GM23338 (cell line): Measurements from ENCODE around the gene MRGPRG. TPM values are rescaled to one million over a fixed set of nuclear protein-coding genes. Genes with fewer than 3 reads are reported as not detected.

Experiments used
- ATAC-seq: fragments of 200-7000 bp; cut with Tn5 transposase; 3 replicates; pipeline ENCODE4 v1.9.1; 2020
- DNase-seq: peaks from one replicate; pipeline ENCODE4 v3.0.0-alpha.2; 2015; ENCODE audit warnings: low spot score
- H2AFZ ChIP-seq: fragments of 200-600 bp; sonication (generic); 2 replicates; pipeline ENCODE4 v1.8.0; 2016; ENCODE audit warnings: antibody characterized with exemption, mild to moderate bottlenecking, moderate library complexity
- H3F3A ChIP-seq: fragments of 200-600 bp; sonication (generic); replicated peaks from 2 replicates; pipeline ENCODE4 v1.8.0; 2017; ENCODE audit warnings: antibody characterized with exemption, mixed run types, low read depth
- H3K27ac ChIP-seq: fragments of 200-600 bp; sonication (generic); 2 replicates; pipeline ENCODE4 v1.6.1; 2016; ENCODE audit warnings: low read depth
- H3K27me3 ChIP-seq: fragments of 200-600 bp; sonication (generic); 2 replicates; pipeline ENCODE4 v1.8.0; 2016; ENCODE audit warnings: mild to moderate bottlenecking, mixed run types, moderate library complexity; ENCODE audit not compliant: insufficient read depth
- H3K36me3 ChIP-seq: fragments of 200-600 bp; sonication (generic); 2 replicates; pipeline ENCODE4 v1.8.0; 2016; ENCODE audit warnings: mild to moderate bottlenecking; ENCODE audit not compliant: insufficient read depth
- H3K4me1 ChIP-seq: fragments of 200-600 bp; sonication (generic); 2 replicates; pipeline ENCODE4 v1.8.0; 2016; ENCODE audit warnings: mild to moderate bottlenecking, moderate library complexity; ENCODE audit not compliant: insufficient read depth
- H3K4me2 ChIP-seq: fragments of 200-600 bp; sonication (generic); 2 replicates; pipeline ENCODE4 v1.7.1; 2017; ENCODE audit warnings: mixed run types
- H3K4me3 ChIP-seq: fragments of 200-600 bp; sonication (generic); 2 replicates; pipeline ENCODE4 v1.6.1; 2016; ENCODE audit warnings: mixed run types
- H3K79me2 ChIP-seq: fragments of 200-600 bp; sonication (generic); replicated peaks from 2 replicates; pipeline ENCODE4 v1.8.0; 2017; ENCODE audit warnings: mild to moderate bottlenecking; ENCODE audit not compliant: insufficient read depth
- H3K9me2 ChIP-seq: fragments of 200-600 bp; sonication (generic); 2 replicates; pipeline ENCODE4 v1.8.0; 2017; ENCODE audit not compliant: insufficient read depth
- H4K20me1 ChIP-seq: fragments of 200-600 bp; sonication (generic); replicated peaks from 2 replicates; pipeline ENCODE4 v1.8.0; 2017; ENCODE audit warnings: mild to moderate bottlenecking; ENCODE audit not compliant: insufficient read depth
- H3K27ac Mint-ChIP-seq: 2 replicates; pipeline ENCODE4 v1.8.0; 2020; ENCODE audit warnings: inconsistent platforms, mild to moderate bottlenecking, moderate library complexity, mixed read lengths
- H3K27me3 Mint-ChIP-seq: 3 replicates; pipeline ENCODE4 v1.8.0; 2022; ENCODE audit warnings: low read depth, mild to moderate bottlenecking, moderate library complexity, mixed read lengths, inconsistent platforms; ENCODE audit not compliant: insufficient read depth, poor library complexity
- H3K36me3 Mint-ChIP-seq: 3 replicates; pipeline ENCODE4 v1.8.0; 2021; ENCODE audit warnings: low read depth, mild to moderate bottlenecking, inconsistent platforms, moderate library complexity, mixed read lengths
- H3K4me1 Mint-ChIP-seq: 3 replicates; pipeline ENCODE4 v1.8.0; 2020; ENCODE audit warnings: mild to moderate bottlenecking, inconsistent platforms, mixed read lengths
- H3K4me3 Mint-ChIP-seq: 3 replicates; pipeline ENCODE4 v1.8.0; 2021; ENCODE audit warnings: moderate library complexity, mild to moderate bottlenecking, inconsistent platforms, mixed read lengths
- H3K9me3 Mint-ChIP-seq: 3 replicates; pipeline ENCODE4 v1.8.0; 2020; ENCODE audit warnings: moderate library complexity, mild to moderate bottlenecking, inconsistent platforms, mixed read lengths
- CREB1 ChIP-seq: fragments of 250-450 bp; sonication (Bioruptor Pico); IDR thresholded peaks from 2 replicates; pipeline ENCODE4 v1.5.0; 2020; ENCODE audit warnings: low read depth, mild to moderate bottlenecking, moderate library complexity
- ETS1 ChIP-seq: IDR thresholded peaks from 2 replicates; pipeline ENCODE4 v1.6.1; 2016; ENCODE audit warnings: antibody characterized with exemption
- EZH2 ChIP-seq: fragments of 200-600 bp; sonication (generic); IDR thresholded peaks from one replicate; pipeline ENCODE4 v1.8.0; 2017; ENCODE audit warnings: antibody characterized with exemption, mild to moderate bottlenecking, low read depth; ENCODE audit not compliant: unreplicated experiment
- EZH2phosphoT487 ChIP-seq: fragments of 200-600 bp; sonication (generic); IDR thresholded peaks from one replicate; pipeline ENCODE4 v1.8.1; 2018; ENCODE audit warnings: antibody characterized with exemption; ENCODE audit not compliant: unreplicated experiment
- JUNB ChIP-seq: IDR thresholded peaks from one replicate; pipeline ENCODE4 v1.6.1; 2016; ENCODE audit warnings: antibody characterized with exemption; ENCODE audit not compliant: unreplicated experiment
- NANOG ChIP-seq: IDR thresholded peaks from 2 replicates; pipeline ENCODE4 v1.6.1; 2016; ENCODE audit warnings: antibody characterized with exemption, borderline replicate concordance
- POLR2AphosphoS5 ChIP-seq: IDR thresholded peaks from 2 replicates; pipeline ENCODE4 v1.6.1; 2016; ENCODE audit warnings: antibody characterized with exemption, low read depth
- STAT1 ChIP-seq: IDR thresholded peaks from one replicate; pipeline ENCODE4 v1.6.1; 2016; ENCODE audit warnings: antibody characterized with exemption; ENCODE audit not compliant: unreplicated experiment
- ZNF114 ChIP-seq: fragments of 250-450 bp; sonication (Bioruptor Pico); IDR thresholded peaks from 2 replicates; pipeline ENCODE4 v1.5.0; 2020; ENCODE audit warnings: mild to moderate bottlenecking, moderate library complexity
- ZNF331 ChIP-seq: fragments of 250-450 bp; sonication (Bioruptor Pico); IDR thresholded peaks from 2 replicates; pipeline ENCODE4 v1.5.0; 2020; ENCODE audit warnings: low read depth, mild to moderate bottlenecking, moderate library complexity
- ZNF462 ChIP-seq: fragments of 250-450 bp; sonication (Bioruptor Pico); IDR thresholded peaks from 2 replicates; pipeline ENCODE4 v1.5.0; 2020; ENCODE audit warnings: mild to moderate bottlenecking, moderate library complexity
- polyA plus RNA-seq: library from polyadenylated mRNA; unstranded; fragments of >200 nt; fragmentation: Nextera tagmentation; extraction: Ambion mirVana; gene quantifications from 2 replicates; pipeline ENCODE4 v1.2.1, GENCODE V29; 2016
- total RNA-seq: library from RNA; depleted of rRNA; stranded (reverse); fragments of >200 nt; shearing (Covaris generic); gene quantifications from 2 replicates; pipeline ENCODE4 v1.2.3, GENCODE V29; 2014
- TF ChIP-seq, protein P1 (sequence below): IDR thresholded peaks from one replicate; pipeline ENCODE4 v1.6.1; 2018; ENCODE audit warnings: antibody characterized with exemption; ENCODE audit not compliant: unreplicated experiment
- TF ChIP-seq, protein P2 (sequence below), 2 experiments: fragments of 200-600 bp in 1 of 2; sonication (generic) in 1 of 2; conservative IDR thresholded peaks; 2 replicates each; pipeline versions ENCODE4 v1.5.1 to v1.6.1; 2016 to 2017; ENCODE audit warnings: antibody characterized with exemption in 2 of 2, low read depth in 2 of 2, mild to moderate bottlenecking in 2 of 2, moderate library complexity in 1 of 2

The MRGPRG gene
- total and polyA plus RNA-seq, 2 experiments from 2014 or later, result not detected

DNA sequence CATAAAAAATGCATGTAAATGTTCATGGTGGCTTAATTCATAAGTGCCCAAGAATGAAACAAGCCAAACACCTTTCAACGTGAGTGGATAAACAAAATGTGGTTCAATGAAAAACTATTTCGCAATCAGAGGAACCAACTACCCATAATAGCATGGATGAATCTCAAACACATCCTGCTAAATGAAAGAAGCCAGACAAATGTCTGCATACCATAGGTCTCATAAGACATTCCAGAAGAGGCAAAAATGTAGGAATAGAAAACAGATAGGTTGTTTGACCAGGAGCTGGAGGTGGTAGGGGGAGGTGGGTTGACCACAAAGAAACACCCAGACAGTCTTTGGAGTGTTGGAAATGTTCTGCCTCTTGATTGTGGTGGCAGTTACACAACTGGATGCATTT is 40.3 kb downstream of the MRGPRG start:
- H3K36me3 ChIP-seq, result no peaks in the 10 kb centered on the region
- H3K27me3 ChIP-seq, result no peaks in the 10 kb centered on the region
- Mint-ChIP-seq H3K27me3 (peaks cover 11% of the 10 kb centered on the region), H3K27ac (no peak overlapping the region), H3K36me3 (no peaks in the 10 kb centered on the region), H3K9me3 (peaks cover 14% of the 10 kb centered on the region), H3K4me1 (no peaks in the 10 kb centered on the region), H3K4me3 (no peak overlapping the region)
- no peak overlapping the region for H3K27ac ChIP-seq
- peaks cover 17% of the 10 kb centered on the region; the same call in 1 of the 2 replicates for H3K9me2 ChIP-seq
- H3K4me1 ChIP-seq, result no peaks in the 10 kb centered on the region
- no peaks in the 10 kb centered on the region for H4K20me1 ChIP-seq
- no peaks in the 10 kb centered on the region for H3K79me2 ChIP-seq
- H3K4me2 ChIP-seq, result no peak overlapping the region
- no peak for TF ChIP-seq POLR2AphosphoS5
- no peak for TF ChIP-seq ZNF331 (CRISPR knock-in tag)
- TF ChIP-seq JUNB, result no peak
- TF ChIP-seq, protein P1, sequence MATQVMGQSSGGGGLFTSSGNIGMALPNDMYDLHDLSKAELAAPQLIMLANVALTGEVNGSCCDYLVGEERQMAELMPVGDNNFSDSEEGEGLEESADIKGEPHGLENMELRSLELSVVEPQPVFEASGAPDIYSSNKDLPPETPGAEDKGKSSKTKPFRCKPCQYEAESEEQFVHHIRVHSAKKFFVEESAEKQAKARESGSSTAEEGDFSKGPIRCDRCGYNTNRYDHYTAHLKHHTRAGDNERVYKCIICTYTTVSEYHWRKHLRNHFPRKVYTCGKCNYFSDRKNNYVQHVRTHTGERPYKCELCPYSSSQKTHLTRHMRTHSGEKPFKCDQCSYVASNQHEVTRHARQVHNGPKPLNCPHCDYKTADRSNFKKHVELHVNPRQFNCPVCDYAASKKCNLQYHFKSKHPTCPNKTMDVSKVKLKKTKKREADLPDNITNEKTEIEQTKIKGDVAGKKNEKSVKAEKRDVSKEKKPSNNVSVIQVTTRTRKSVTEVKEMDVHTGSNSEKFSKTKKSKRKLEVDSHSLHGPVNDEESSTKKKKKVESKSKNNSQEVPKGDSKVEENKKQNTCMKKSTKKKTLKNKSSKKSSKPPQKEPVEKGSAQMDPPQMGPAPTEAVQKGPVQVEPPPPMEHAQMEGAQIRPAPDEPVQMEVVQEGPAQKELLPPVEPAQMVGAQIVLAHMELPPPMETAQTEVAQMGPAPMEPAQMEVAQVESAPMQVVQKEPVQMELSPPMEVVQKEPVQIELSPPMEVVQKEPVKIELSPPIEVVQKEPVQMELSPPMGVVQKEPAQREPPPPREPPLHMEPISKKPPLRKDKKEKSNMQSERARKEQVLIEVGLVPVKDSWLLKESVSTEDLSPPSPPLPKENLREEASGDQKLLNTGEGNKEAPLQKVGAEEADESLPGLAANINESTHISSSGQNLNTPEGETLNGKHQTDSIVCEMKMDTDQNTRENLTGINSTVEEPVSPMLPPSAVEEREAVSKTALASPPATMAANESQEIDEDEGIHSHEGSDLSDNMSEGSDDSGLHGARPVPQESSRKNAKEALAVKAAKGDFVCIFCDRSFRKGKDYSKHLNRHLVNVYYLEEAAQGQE, result no peak
- TF ChIP-seq NANOG, result no peak
- TF ChIP-seq ZNF462 (CRISPR knock-in tag), result no peak
- no peak for TF ChIP-seq STAT1
- TF ChIP-seq EZH2, result no peak
- no peak for TF ChIP-seq CREB1 (CRISPR knock-in tag)
- TF ChIP-seq ZNF114, result no peak
- no peak for TF ChIP-seq ETS1
- TF ChIP-seq, protein P2, sequence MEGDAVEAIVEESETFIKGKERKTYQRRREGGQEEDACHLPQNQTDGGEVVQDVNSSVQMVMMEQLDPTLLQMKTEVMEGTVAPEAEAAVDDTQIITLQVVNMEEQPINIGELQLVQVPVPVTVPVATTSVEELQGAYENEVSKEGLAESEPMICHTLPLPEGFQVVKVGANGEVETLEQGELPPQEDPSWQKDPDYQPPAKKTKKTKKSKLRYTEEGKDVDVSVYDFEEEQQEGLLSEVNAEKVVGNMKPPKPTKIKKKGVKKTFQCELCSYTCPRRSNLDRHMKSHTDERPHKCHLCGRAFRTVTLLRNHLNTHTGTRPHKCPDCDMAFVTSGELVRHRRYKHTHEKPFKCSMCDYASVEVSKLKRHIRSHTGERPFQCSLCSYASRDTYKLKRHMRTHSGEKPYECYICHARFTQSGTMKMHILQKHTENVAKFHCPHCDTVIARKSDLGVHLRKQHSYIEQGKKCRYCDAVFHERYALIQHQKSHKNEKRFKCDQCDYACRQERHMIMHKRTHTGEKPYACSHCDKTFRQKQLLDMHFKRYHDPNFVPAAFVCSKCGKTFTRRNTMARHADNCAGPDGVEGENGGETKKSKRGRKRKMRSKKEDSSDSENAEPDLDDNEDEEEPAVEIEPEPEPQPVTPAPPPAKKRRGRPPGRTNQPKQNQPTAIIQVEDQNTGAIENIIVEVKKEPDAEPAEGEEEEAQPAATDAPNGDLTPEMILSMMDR (conservative IDR thresholded peaks at IDR 0.05; ENCODE audit: low read depth in 2 of 2), result no peak
- no peak for TF ChIP-seq EZH2phosphoT487
- no peaks in the 10 kb centered on the region for H3F3A ChIP-seq
- no peak overlapping the region for H2AFZ ChIP-seq
- H3K4me3 ChIP-seq, result no peak overlapping the region
- no peak for DNase-seq
- ATAC-seq, result no peak
